ENCODE data around the gene PCDHGB2. TPM values are rescaled to one million over a fixed set of nuclear protein-coding genes. Genes with fewer than 3 reads are reported as not detected.

The PCDHGB2 gene
- polyA plus RNA-seq, 3 donors: 0.01 TPM; not detected in 2

GRCh38 chr5:141319202-141319601, 40.6 kb upstream of the PCDHGB2 start:
- Histone ChIP-seq H3K9ac (ENCODE audit: insufficient read depth, low read length, poor library complexity, severe bottlenecking) (no peak overlapping the region), H2AFZ (ENCODE audit: insufficient read depth, low read depth, low read length, poor library complexity, severe bottlenecking) (no peak overlapping the region), H4K20me1 (ENCODE audit: insufficient read depth, low read length) (no peaks in the 10 kb centered on the region), H3K9me3 (replicated peaks in 1 of 2; ENCODE audit: control insufficient read depth in 1 of 2, insufficient read depth in 1 of 2, low read length in 2 of 2) (peaks cover 62 to 88% of the 10 kb centered on the region in 2 donors), H3K4me3 (replicated peaks in 1 of 3; ENCODE audit: low read depth in 2 of 3, low read length in 3 of 3) (peak overlapping the region in 1 of 3 experiments; percentile 92), H3K4me2 (replicated peaks; ENCODE audit: extremely low read depth, low read length, poor library complexity, severe bottlenecking) (no peak overlapping the region), H3K27me3 (ENCODE audit: control insufficient read depth in 2 of 2, insufficient read depth in 2 of 2, low read length in 2 of 2) (peaks cover 0 to 2% of the 10 kb centered on the region in 2 donors), H3K4me1 (ENCODE audit: control insufficient read depth in 1 of 2, insufficient read depth in 2 of 2, low read length in 2 of 2) (peaks cover 11 to 16% of the 10 kb centered on the region in 2 donors), H3K27ac (ENCODE audit: low read depth in 1 of 2, low read length in 2 of 2) (no peak overlapping the region), H3K79me2 (ENCODE audit: insufficient read depth, low read length) (peaks cover 16% of the 10 kb centered on the region), H3K36me3 (replicated peaks in 1 of 2; ENCODE audit: control insufficient read depth in 1 of 2, insufficient read depth in 2 of 2, low read length in 2 of 2) (peaks cover 0 to 20% of the 10 kb centered on the region in 2 donors)
- Mint-ChIP-seq H3K36me3 (peaks cover 14 to 34% of the 10 kb centered on the region in 2 donors), H3K27ac (peak overlapping the region in 1 of 7 donors; percentile 69), H3K4me3 (no peak overlapping the region), H3K4me1 (peaks cover 16% of the 10 kb centered on the region), H3K9me3 (peaks cover 48 to 92% (median 90%) of the 10 kb centered on the region in 7 donors), H3K27me3 (ENCODE audit: low read depth in 3 of 3) (peaks cover 2 to 6% (median 5%) of the 10 kb centered on the region in 3 donors)
- DNase-seq: no peak
- intact Hi-C loops (cut with micrococcal nuclease): no loop called here
- no peak for TF ChIP-seq CTCF (IDR thresholded peaks at IDR 0.05)
- WGBS (ENCODE audit: insufficient coverage): 98% methylated on average over 5 of the region's 6 CpGs

- Histone ChIP-seq H3K27ac (ENCODE audit: low read depth in 1 of 2, low read length in 2 of 2) (peak overlapping the region in 1 of 2 donors; percentile 92), H2AFZ (ENCODE audit: insufficient read depth, low read depth, low read length, poor library complexity, severe bottlenecking) (no peak overlapping the region), H3K36me3 (replicated peaks in 1 of 2; ENCODE audit: control insufficient read depth in 1 of 2, insufficient read depth in 2 of 2, low read length in 2 of 2) (peaks cover 0 to 20% of the 10 kb centered on the region in 2 donors), H3K4me2 (replicated peaks; ENCODE audit: extremely low read depth, low read length, poor library complexity, severe bottlenecking) (peak overlapping the region; percentile 74), H3K4me3 (replicated peaks in 1 of 3; ENCODE audit: low read depth in 2 of 3, low read length in 3 of 3) (peak overlapping the region in 2 of 3 experiments; percentile 79 to 92), H3K27me3 (ENCODE audit: control insufficient read depth in 2 of 2, insufficient read depth in 2 of 2, low read length in 2 of 2) (peaks cover 0 to 2% of the 10 kb centered on the region in 2 donors), H3K9ac (ENCODE audit: insufficient read depth, low read length, poor library complexity, severe bottlenecking) (no peak overlapping the region), H3K4me1 (ENCODE audit: control insufficient read depth in 1 of 2, insufficient read depth in 2 of 2, low read length in 2 of 2) (peaks cover 11 to 16% of the 10 kb centered on the region in 2 donors), H3K9me3 (replicated peaks in 1 of 2; ENCODE audit: control insufficient read depth in 1 of 2, insufficient read depth in 1 of 2, low read length in 2 of 2) (peaks cover 62 to 87% of the 10 kb centered on the region in 2 donors), H4K20me1 (ENCODE audit: insufficient read depth, low read length) (no peaks in the 10 kb centered on the region), H3K79me2 (ENCODE audit: insufficient read depth, low read length) (peaks cover 16% of the 10 kb centered on the region)
- Mint-ChIP-seq H3K36me3 (peaks cover 14 to 34% of the 10 kb centered on the region in 2 donors), H3K4me3 (peak overlapping the region; percentile 89 to 96), H3K4me1 (peaks cover 16% of the 10 kb centered on the region), H3K9me3 (peaks cover 48 to 92% (median 87%) of the 10 kb centered on the region in 7 donors), H3K27ac (peak overlapping the region in 2 of 7 donors; percentile 98 to 99), H3K27me3 (ENCODE audit: low read depth in 3 of 3) (peaks cover 2 to 6% (median 5%) of the 10 kb centered on the region in 3 donors)
- 93% methylated on average over 4 of the region's 5 CpGs for WGBS (ENCODE audit: insufficient coverage)
- DNase-seq: no peak
- intact Hi-C loops (cut with micrococcal nuclease): loop anchor here in 1 of 2 donors (2.0 to 5.0 kb wide), 2 partner anchors 203 to 245 kb away; no protein-coding TSS in a partner anchor
- TF ChIP-seq CTCF (IDR thresholded peaks at IDR 0.05): no peak
Measured at GRCh38 chr5:141319699-141320098, 40.1 kb upstream of the PCDHGB2 start.
